ENCODE results near the gene SELENOF. TPM values are rescaled to one million over a fixed set of nuclear protein-coding genes. Genes with fewer than 3 reads are reported as not detected.
"Not testable (repeated sequence)": the region's sequence is repeated elsewhere in the genome, so short reads cannot be mapped to it uniquely, and the experiment has no call there.

Gene SELENOF
- total RNA-seq, 1 donor from 2014 or later: 198 TPM

DNA sequence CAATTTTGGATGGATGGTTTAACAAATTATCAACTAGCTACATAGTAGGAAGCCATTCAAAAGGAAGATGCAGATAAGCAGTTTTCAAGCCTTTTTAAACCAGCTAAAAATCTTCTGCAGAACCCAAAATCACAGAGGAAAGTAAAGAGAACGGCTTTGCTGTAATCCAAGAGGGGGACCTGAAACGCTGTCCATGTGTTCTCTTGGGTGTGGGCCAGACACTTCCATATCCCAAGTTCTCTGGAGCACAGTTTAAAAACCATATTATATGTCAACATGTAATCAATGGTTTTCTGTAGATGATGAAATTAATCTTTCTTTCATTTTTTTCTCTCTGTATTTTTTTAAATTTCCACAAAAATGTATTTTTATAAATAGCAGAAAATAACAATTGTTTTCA is 90.5 kb downstream of the SELENOF start:
- no peak overlapping the region for H3K27ac Mint-ChIP-seq (ENCODE audit: unreplicated experiment)
- H3K9me3 Mint-ChIP-seq (ENCODE audit: unreplicated experiment): no peaks in the 10 kb centered on the region

DNA sequence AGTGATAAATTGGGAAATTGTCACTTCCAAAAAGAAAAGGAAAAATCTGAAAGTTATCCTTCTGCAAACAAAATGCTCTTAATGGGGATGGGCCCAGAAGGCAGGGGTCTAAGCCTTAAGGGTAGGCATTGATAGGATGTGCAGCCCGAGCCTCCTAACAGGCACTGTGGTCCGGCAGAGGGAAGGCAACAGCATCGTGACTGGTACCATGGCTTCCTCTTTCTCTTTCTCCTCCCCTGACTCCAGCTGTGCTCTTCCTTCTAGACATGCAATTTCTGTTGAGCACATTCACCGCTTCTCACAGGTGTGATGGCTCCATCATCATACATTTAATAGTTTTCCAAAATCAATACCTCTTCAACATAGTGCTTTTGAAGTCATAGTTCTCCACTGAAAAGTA is 91.5 kb downstream of the SELENOF start:
- H3K27ac Mint-ChIP-seq (ENCODE audit: unreplicated experiment): no peak overlapping the region
- H3K36me3 Mint-ChIP-seq (ENCODE audit: unreplicated experiment): no peaks in the 10 kb centered on the region
- peaks cover 20% of the 10 kb centered on the region for H3K27me3 Mint-ChIP-seq (ENCODE audit: unreplicated experiment)
- no peak overlapping the region for H3K4me3 Mint-ChIP-seq (ENCODE audit: unreplicated experiment)
- TF ChIP-seq, protein P1, sequence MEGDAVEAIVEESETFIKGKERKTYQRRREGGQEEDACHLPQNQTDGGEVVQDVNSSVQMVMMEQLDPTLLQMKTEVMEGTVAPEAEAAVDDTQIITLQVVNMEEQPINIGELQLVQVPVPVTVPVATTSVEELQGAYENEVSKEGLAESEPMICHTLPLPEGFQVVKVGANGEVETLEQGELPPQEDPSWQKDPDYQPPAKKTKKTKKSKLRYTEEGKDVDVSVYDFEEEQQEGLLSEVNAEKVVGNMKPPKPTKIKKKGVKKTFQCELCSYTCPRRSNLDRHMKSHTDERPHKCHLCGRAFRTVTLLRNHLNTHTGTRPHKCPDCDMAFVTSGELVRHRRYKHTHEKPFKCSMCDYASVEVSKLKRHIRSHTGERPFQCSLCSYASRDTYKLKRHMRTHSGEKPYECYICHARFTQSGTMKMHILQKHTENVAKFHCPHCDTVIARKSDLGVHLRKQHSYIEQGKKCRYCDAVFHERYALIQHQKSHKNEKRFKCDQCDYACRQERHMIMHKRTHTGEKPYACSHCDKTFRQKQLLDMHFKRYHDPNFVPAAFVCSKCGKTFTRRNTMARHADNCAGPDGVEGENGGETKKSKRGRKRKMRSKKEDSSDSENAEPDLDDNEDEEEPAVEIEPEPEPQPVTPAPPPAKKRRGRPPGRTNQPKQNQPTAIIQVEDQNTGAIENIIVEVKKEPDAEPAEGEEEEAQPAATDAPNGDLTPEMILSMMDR (IDR thresholded peaks at IDR 0.05): no peak
- H3K4me1 Mint-ChIP-seq (ENCODE audit: unreplicated experiment): no peaks in the 10 kb centered on the region
- no peak for DNase-seq (ENCODE audit: extremely low spot score, unreplicated experiment)
- no peaks in the 10 kb centered on the region for H3K9me3 Mint-ChIP-seq (ENCODE audit: unreplicated experiment)

More for the DNA sequence above, 90.5 kb downstream of the SELENOF start:
- Mint-ChIP-seq H3K4me3 (ENCODE audit: unreplicated experiment) (no peak overlapping the region), H3K27me3 (ENCODE audit: unreplicated experiment) (peaks cover 20% of the 10 kb centered on the region), H3K36me3 (ENCODE audit: unreplicated experiment) (no peaks in the 10 kb centered on the region), H3K4me1 (ENCODE audit: unreplicated experiment) (no peaks in the 10 kb centered on the region)
- no peak for DNase-seq (ENCODE audit: extremely low spot score, unreplicated experiment)
- TF ChIP-seq, protein P1 (IDR thresholded peaks at IDR 0.05): no peak

DNA sequence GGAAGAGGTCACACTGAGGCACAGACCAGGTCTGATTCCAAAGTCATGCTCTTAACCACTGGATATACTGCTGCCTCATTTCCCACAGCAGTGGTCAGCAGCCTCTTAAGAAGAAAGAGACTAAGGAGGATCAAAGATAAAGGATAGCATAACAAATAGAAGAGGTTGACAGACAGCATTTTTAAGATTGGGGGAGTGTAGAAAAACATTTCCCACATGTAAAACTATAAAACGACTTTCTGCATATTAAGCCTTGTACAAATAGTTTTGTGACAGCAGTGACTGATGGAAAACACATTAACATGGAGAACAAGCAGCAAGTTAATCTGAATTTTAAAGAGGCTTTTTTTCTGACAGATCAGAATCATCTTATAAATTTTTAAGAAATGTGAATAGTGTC is 92.0 kb downstream of the SELENOF start:
- H3K4me1 Mint-ChIP-seq (ENCODE audit: unreplicated experiment): no peaks in the 10 kb centered on the region
- TF ChIP-seq, protein P1 (IDR thresholded peaks at IDR 0.05): no peak
- no peak overlapping the region for H3K4me3 Mint-ChIP-seq (ENCODE audit: unreplicated experiment)
- no peaks in the 10 kb centered on the region for H3K9me3 Mint-ChIP-seq (ENCODE audit: unreplicated experiment)
- no peak overlapping the region for H3K27ac Mint-ChIP-seq (ENCODE audit: unreplicated experiment)
- no peak for DNase-seq (ENCODE audit: extremely low spot score, unreplicated experiment)
- peaks cover 21% of the 10 kb centered on the region for H3K27me3 Mint-ChIP-seq (ENCODE audit: unreplicated experiment)
- no peaks in the 10 kb centered on the region for H3K36me3 Mint-ChIP-seq (ENCODE audit: unreplicated experiment)

DNA sequence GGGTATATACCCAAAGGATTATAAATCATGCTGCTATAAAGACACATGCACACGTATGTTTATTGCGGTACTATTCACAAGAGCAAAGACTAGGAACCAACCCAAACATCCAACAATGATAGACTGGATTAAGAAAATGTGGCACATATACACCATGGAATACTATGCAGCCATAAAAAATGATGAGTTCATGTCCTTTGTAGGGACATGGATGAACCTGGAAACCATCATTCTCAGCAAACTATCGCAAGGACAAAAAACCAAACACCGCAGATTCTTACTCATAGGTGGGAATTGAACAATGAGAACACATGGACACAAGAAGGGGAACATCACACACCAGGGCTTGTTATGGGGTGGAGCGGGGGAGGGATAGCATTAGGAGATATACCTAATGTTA is 94.0 kb downstream of the SELENOF start:
- DNase-seq (ENCODE audit: extremely low spot score, unreplicated experiment); H3K4me1 Mint-ChIP-seq (ENCODE audit: unreplicated experiment); H3K36me3 Mint-ChIP-seq (ENCODE audit: unreplicated experiment); H3K9me3 Mint-ChIP-seq (ENCODE audit: unreplicated experiment); H3K27ac Mint-ChIP-seq (ENCODE audit: unreplicated experiment); H3K4me3 Mint-ChIP-seq (ENCODE audit: unreplicated experiment): not testable (repeated sequence)
- H3K27me3 Mint-ChIP-seq (ENCODE audit: unreplicated experiment): peaks cover 23% of the 10 kb centered on the region

DNA sequence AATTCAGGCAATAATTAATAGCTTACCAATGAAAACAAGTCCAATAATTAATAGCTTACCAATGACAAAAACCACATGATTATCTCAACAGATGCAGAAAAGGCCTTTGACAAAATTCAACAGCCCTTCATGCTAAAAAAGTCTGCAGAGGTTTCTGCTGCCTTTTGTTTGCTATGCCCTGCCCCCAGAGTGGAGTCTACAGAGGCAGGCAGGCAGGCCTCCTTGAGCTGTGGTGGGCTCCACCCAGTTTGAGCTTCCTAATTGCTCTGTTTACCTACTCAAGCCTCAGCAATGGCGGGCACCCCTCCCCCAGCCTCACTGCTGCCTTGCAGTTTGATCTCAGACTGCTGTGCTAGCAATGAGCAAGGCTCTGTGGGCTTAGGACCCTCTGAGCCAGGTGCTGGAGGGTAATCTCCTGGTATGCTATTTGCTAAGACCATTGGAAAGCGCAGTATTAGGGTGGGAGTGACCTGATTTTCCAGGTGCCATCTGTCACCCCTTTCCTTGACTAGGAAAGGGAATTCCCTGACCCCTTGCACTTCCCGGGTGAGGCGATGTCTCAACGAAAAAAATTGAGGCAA is 96.6 kb downstream of the SELENOF start:
- H3K27me3 Mint-ChIP-seq (ENCODE audit: unreplicated experiment): peaks cover 12% of the 10 kb centered on the region
- H3K27ac Mint-ChIP-seq (ENCODE audit: unreplicated experiment); H3K9me3 Mint-ChIP-seq (ENCODE audit: unreplicated experiment); DNase-seq (ENCODE audit: extremely low spot score, unreplicated experiment); H3K4me1 Mint-ChIP-seq (ENCODE audit: unreplicated experiment); H3K4me3 Mint-ChIP-seq (ENCODE audit: unreplicated experiment); H3K36me3 Mint-ChIP-seq (ENCODE audit: unreplicated experiment): not testable (repeated sequence)

DNA sequence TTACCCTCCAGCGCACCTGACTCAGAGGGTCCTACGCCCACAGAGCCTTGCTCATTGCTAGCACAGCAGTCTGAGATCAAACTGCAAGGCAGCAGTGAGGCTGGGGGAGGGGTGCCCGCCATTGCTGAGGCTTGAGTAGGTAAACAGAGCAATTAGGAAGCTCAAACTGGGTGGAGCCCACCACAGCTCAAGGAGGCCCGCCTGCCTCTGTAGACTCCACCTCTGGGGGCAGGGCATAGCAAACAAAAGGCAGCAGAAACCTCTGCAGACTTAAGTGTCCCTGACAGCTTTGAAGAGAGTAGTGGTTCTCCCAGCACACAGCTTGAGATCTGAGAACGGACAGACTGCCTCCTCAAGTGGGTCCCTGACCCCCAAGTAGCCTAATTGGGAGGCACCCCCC is 99.8 kb downstream of the SELENOF start:
- peaks cover 11% of the 10 kb centered on the region for H3K27me3 Mint-ChIP-seq (ENCODE audit: unreplicated experiment)
- not testable (repeated sequence) for H3K4me3 Mint-ChIP-seq (ENCODE audit: unreplicated experiment); H3K4me1 Mint-ChIP-seq (ENCODE audit: unreplicated experiment); H3K9me3 Mint-ChIP-seq (ENCODE audit: unreplicated experiment); H3K27ac Mint-ChIP-seq (ENCODE audit: unreplicated experiment); H3K36me3 Mint-ChIP-seq (ENCODE audit: unreplicated experiment); DNase-seq (ENCODE audit: extremely low spot score, unreplicated experiment)

Other genes with a start within 250 kb of the SELENOF start
- 80.5 and 81.8 TPM in 2 replicates for gene SH3GLB1, start 209.6 kb downstream of the SELENOF start, total RNA-seq
- 22.3 and 26.8 TPM in 2 replicates for gene HS2ST1, start 509 bp upstream of the SELENOF start, total RNA-seq